Smooth muscle cell (in vitro differentiated cells): ENCODE measurements around the gene AP1B1. TPM values are rescaled to one million over a fixed set of nuclear protein-coding genes. Genes with fewer than 3 reads are reported as not detected.

Source experiments
- DNase-seq: peaks from one replicate; lab custom pipeline; 2025; ENCODE audit not compliant: unreplicated experiment; lab: John Stamatoyannopoulos, UW
- H2AFZ ChIP-seq: fragments of 200-600 bp; sonication (generic); 2 replicates; pipeline ENCODE4 v1.6.0; 2016; ENCODE audit warnings: antibody characterized with exemption, low read depth, mild to moderate bottlenecking
- H3F3A ChIP-seq: fragments of 200-600 bp; sonication (generic); 2 replicates; pipeline ENCODE4 v1.6.0; 2017; ENCODE audit warnings: antibody characterized with exemption, low read depth
- H3K27ac ChIP-seq: fragments of 200-600 bp; sonication (generic); 2 replicates; pipeline ENCODE4 v1.5.1; 2016; ENCODE audit warnings: low read depth, mild to moderate bottlenecking
- H3K27me3 ChIP-seq: fragments of 200-600 bp; sonication (generic); 2 replicates; pipeline ENCODE4 v1.6.1; 2016; ENCODE audit warnings: low read depth, mild to moderate bottlenecking
- H3K36me3 ChIP-seq: fragments of 200-600 bp; sonication (generic); 2 replicates; pipeline ENCODE4 v1.5.1; 2016; ENCODE audit warnings: low read depth
- H3K4me1 ChIP-seq: fragments of 200-600 bp; sonication (generic); 2 replicates; pipeline ENCODE4 v1.5.1; 2016; ENCODE audit warnings: low read depth
- H3K4me2 ChIP-seq: fragments of 200-600 bp; sonication (generic); 2 replicates; pipeline ENCODE4 v1.6.0; 2016; ENCODE audit warnings: mild to moderate bottlenecking
- H3K4me3 ChIP-seq: fragments of 200-600 bp; sonication (generic); 2 replicates; pipeline ENCODE4 v1.5.1; 2016; ENCODE audit warnings: mild to moderate bottlenecking
- H3K79me2 ChIP-seq: fragments of 200-600 bp; sonication (generic); 2 replicates; pipeline ENCODE4 v1.6.0; 2016; ENCODE audit warnings: low read depth, mild to moderate bottlenecking
- H3K9ac ChIP-seq: fragments of 200-600 bp; sonication (generic); 2 replicates; pipeline ENCODE4 v1.6.0; 2016; ENCODE audit warnings: low read depth
- H3K9me3 ChIP-seq: fragments of 200-600 bp; sonication (generic); replicated peaks from 2 replicates; pipeline ENCODE4 v1.5.1; 2016; ENCODE audit warnings: low read depth
- H4K20me1 ChIP-seq: fragments of 200-600 bp; sonication (generic); 2 replicates; pipeline ENCODE4 v1.6.0; 2016; ENCODE audit warnings: low read depth
- CTCF ChIP-seq: fragments of 200-600 bp; sonication (generic); IDR thresholded peaks from 2 replicates; pipeline ENCODE4 v1.5.1; 2017; ENCODE audit warnings: borderline replicate concordance, mild to moderate bottlenecking, antibody characterized with exemption; ENCODE audit not compliant: insufficient read depth, poor library complexity, severe bottlenecking
- WGBS: methylation state at CpG from one replicate; pipeline ENCODE4 v1.1.7; 2016; ENCODE audit warnings: low lambda C conversion rate; 5-methylcytosine and 5-hydroxymethylcytosine counted together
- polyA plus RNA-seq: library from polyadenylated mRNA; unstranded; fragments of >200 nt; fragmentation: Nextera tagmentation; extraction: Ambion mirVana; gene quantifications from 2 replicates; pipeline ENCODE4 v1.2.1, GENCODE V29; 2016
- total RNA-seq: library from RNA; depleted of rRNA; stranded (reverse); fragments of >200 nt; gene quantifications from 2 replicates; pipeline ENCODE4 v1.2.3, GENCODE V29; 2014

AP1B1 gene
- total and polyA plus RNA-seq, 2 experiments from 2014 or later = 30.3 to 38.5 TPM

GRCh38 chr22:29312218-29313125 is 75.9 kb downstream of the AP1B1 start:
- Histone ChIP-seq H3K79me2 (peaks cover 3% of the 10 kb centered on the region), H3K4me1 (peaks cover 3% of the 10 kb centered on the region), H3F3A (no peaks in the 10 kb centered on the region), H3K27ac (no peak overlapping the region), H3K9ac (no peak overlapping the region), H3K4me2 (no peak overlapping the region), H4K20me1 (peaks cover 9% of the 10 kb centered on the region), H3K9me3 (no peaks in the 10 kb centered on the region), H3K36me3 (no peaks in the 10 kb centered on the region), H2AFZ (no peak overlapping the region), H3K27me3 (peaks cover 39% of the 10 kb centered on the region), H3K4me3 (no peak overlapping the region)
- 97% methylated on average over 25 of the region's 25 CpGs for WGBS
- TF ChIP-seq CTCF = no peak
- DNase-seq = no peak

- H3K4me3 ChIP-seq = no peak overlapping the region
- no peak for TF ChIP-seq CTCF
These were observed 76.7 kb downstream of the AP1B1 start for GRCh38 chr22:29311464-29312217.

GRCh38 chr22:29310863-29311339 is 77.5 kb downstream of the AP1B1 start:
- Histone ChIP-seq H3K4me1 (peaks cover 7% of the 10 kb centered on the region), H3K27ac (peak overlapping the region; percentile 75), H3K79me2 (peaks cover 8% of the 10 kb centered on the region), H3K9ac (peak overlapping the region; percentile 86), H4K20me1 (peaks cover 9% of the 10 kb centered on the region), H3F3A (no peaks in the 10 kb centered on the region), H3K36me3 (no peaks in the 10 kb centered on the region), H3K9me3 (no peaks in the 10 kb centered on the region), H3K4me2 (peak overlapping the region; percentile 67), H3K4me3 (no peak overlapping the region), H2AFZ (no peak overlapping the region), H3K27me3 (peaks cover 29% of the 10 kb centered on the region)
- TF ChIP-seq CTCF = no peak
- WGBS = 33% methylated on average over 16 of the region's 18 CpGs
- peak; percentile 91 for DNase-seq

More at GRCh38 chr22:29311464-29312217, 76.7 kb downstream of the AP1B1 start:
- Histone ChIP-seq H4K20me1 (peaks cover 9% of the 10 kb centered on the region), H3K27me3 (peaks cover 36% of the 10 kb centered on the region), H3K4me1 (peaks cover 7% of the 10 kb centered on the region), H3K4me2 (peak overlapping the region; percentile 55), H3K9me3 (no peaks in the 10 kb centered on the region), H3K79me2 (peaks cover 8% of the 10 kb centered on the region), H3K27ac (peak overlapping the region; percentile 75), H2AFZ (no peak overlapping the region), H3K36me3 (no peaks in the 10 kb centered on the region), H3F3A (no peaks in the 10 kb centered on the region), H3K9ac (peak overlapping the region; percentile 86)
- WGBS = 91% methylated on average over 30 of the region's 50 CpGs
- no peak for DNase-seq
